ENCODE measurements around the gene IRF3. TPM values are rescaled to one million over a fixed set of nuclear protein-coding genes. Genes with fewer than 3 reads are reported as not detected.

Gene IRF3
- total and polyA plus RNA-seq, 2 of the 4 experiments (the other 2 are of a cell fraction), result 39.6 to 65.2 TPM

- Histone ChIP-seq H3K79me1 (ENCODE audit: low read depth in 1 of 2, low read length in 2 of 2) (peaks cover 7 to 58% of the 10 kb centered on the region in 2 experiments; a peak in 3 of 4 replicates), H3K4me3 (ENCODE audit: insufficient read depth, low read depth, low read length) (no peak overlapping the region), H2BK15ac (ENCODE audit: low read depth, low read length) (no peak overlapping the region), H3K9ac (ENCODE audit: low read depth, low read length) (no peak overlapping the region), H3K4me2 (ENCODE audit: low read depth, low read length) (no peak overlapping the region), H4K20me1 (ENCODE audit: insufficient read depth, low read length) (peaks cover 19% of the 10 kb centered on the region), H2BK5ac (ENCODE audit: low read depth, low read length, poor library complexity, severe bottlenecking) (no peak overlapping the region), H4K5ac (ENCODE audit: low read depth, low read length) (no peak overlapping the region), H3K9me1 (ENCODE audit: insufficient read depth, low read length) (peaks cover 3% of the 10 kb centered on the region; the same call in 1 of the 2 replicates), H2AK5ac (ENCODE audit: low read depth, low read length) (no peak overlapping the region), H3K56ac (ENCODE audit: extremely low read depth, insufficient read depth, low read length) (no peak overlapping the region), H4K91ac (ENCODE audit: insufficient read depth, low read depth, low read length) (no peak overlapping the region), H3K14ac (replicated peaks; ENCODE audit: low read depth, low read length) (no peak overlapping the region), H4K8ac (ENCODE audit: low read depth in 2 of 2, low read length in 2 of 2) (no peak overlapping the region), H3K9me3 (ENCODE audit: control insufficient read depth, insufficient read depth, low read length) (no peaks in the 10 kb centered on the region), H3K18ac (ENCODE audit: low read depth, low read length) (no peak overlapping the region), H3K23ac (ENCODE audit: low read depth, low read length) (no peak overlapping the region), H3K36me3 (ENCODE audit: control insufficient read depth, insufficient read depth, low read length) (peaks cover 48% of the 10 kb centered on the region), H2AFZ (replicated peaks; ENCODE audit: low read length, poor library complexity) (no peak overlapping the region), H2AK9ac (replicated peaks; ENCODE audit: low read depth, low read length, poor library complexity) (no peak overlapping the region), H3K27ac (ENCODE audit: insufficient read depth, low read length) (no peak overlapping the region), H2BK20ac (ENCODE audit: low read depth, low read length) (no peak overlapping the region), H3K4ac (ENCODE audit: low read depth, low read length) (no peak overlapping the region), H3K27me3 (ENCODE audit: control insufficient read depth, insufficient read depth, low read length) (no peaks in the 10 kb centered on the region), H3K4me1 (ENCODE audit: control insufficient read depth, insufficient read depth, low read length) (peaks cover 9% of the 10 kb centered on the region), H2BK120ac (ENCODE audit: low read depth, low read length) (no peak overlapping the region)
- POLR2A ChIA-PET (ENCODE audit: unreplicated experiment), result no interaction called here
- WGBS, 2 experiments (ENCODE audit: extremely low coverage in 2 of 2, insufficient read length in 1 of 2), result 100% methylated on average over 2 of the region's 16 CpGs; no CpG with 5 or more reads in 1 of the 2 experiments
- CTCF ChIA-PET, result no interaction called here
- no peak for TF ChIP-seq FOS (IDR thresholded peaks at IDR 0.05; ENCODE audit: low read depth, low read length)
- TF ChIP-seq MAFK (IDR thresholded peaks at IDR 0.05; ENCODE audit: low read depth, low read length), result no peak
- TF ChIP-seq POLR2A (IDR thresholded peaks at IDR 0.05; ENCODE audit: low read depth, low read length), result no peak
- no peak for TF ChIP-seq MAZ (IDR thresholded peaks at IDR 0.05; ENCODE audit: borderline replicate concordance, low read depth, low read length)
- no peak for TF ChIP-seq MXI1 (IDR thresholded peaks at IDR 0.05; ENCODE audit: borderline replicate concordance, low read depth, low read length)
- TF ChIP-seq, protein P1, sequence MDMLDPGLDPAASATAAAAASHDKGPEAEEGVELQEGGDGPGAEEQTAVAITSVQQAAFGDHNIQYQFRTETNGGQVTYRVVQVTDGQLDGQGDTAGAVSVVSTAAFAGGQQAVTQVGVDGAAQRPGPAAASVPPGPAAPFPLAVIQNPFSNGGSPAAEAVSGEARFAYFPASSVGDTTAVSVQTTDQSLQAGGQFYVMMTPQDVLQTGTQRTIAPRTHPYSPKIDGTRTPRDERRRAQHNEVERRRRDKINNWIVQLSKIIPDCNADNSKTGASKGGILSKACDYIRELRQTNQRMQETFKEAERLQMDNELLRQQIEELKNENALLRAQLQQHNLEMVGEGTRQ (IDR thresholded peaks at IDR 0.05; ENCODE audit: low read depth, low read length), result no peak
- no peak for TF ChIP-seq BHLHE40 (IDR thresholded peaks at IDR 0.05; ENCODE audit: low read depth, low read length)
- no peak for TF ChIP-seq CTCF (conservative IDR thresholded peaks at IDR 0.05; ENCODE audit: low read depth, low read length)
- no peak for TF ChIP-seq NFE2L2 (IDR thresholded peaks at IDR 0.05; ENCODE audit: low read depth, low read length)
- TF ChIP-seq RFX5 (IDR thresholded peaks at IDR 0.05; ENCODE audit: low read depth, low read length), result no peak
- TF ChIP-seq CEBPB (IDR thresholded peaks at IDR 0.05; ENCODE audit: low read depth, low read length), result no peak
- TF ChIP-seq, protein P2, sequence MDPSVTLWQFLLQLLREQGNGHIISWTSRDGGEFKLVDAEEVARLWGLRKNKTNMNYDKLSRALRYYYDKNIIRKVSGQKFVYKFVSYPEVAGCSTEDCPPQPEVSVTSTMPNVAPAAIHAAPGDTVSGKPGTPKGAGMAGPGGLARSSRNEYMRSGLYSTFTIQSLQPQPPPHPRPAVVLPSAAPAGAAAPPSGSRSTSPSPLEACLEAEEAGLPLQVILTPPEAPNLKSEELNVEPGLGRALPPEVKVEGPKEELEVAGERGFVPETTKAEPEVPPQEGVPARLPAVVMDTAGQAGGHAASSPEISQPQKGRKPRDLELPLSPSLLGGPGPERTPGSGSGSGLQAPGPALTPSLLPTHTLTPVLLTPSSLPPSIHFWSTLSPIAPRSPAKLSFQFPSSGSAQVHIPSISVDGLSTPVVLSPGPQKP (IDR thresholded peaks at IDR 0.05; ENCODE audit: borderline replicate concordance, low read depth, low read length), result no peak
- TF ChIP-seq RAD21 (IDR thresholded peaks at IDR 0.05; ENCODE audit: low read length), result no peak
- TF ChIP-seq SMC3 (IDR thresholded peaks at IDR 0.05; ENCODE audit: low read depth, low read length), result no peak
- no peak for TF ChIP-seq RCOR1 (IDR thresholded peaks at IDR 0.05; ENCODE audit: insufficient replicate concordance, low read length)
- no peak for TF ChIP-seq CHD1 (IDR thresholded peaks at IDR 0.05; ENCODE audit: low read depth, low read length)
- in situ Hi-C loops (cut with MboI; ENCODE audit: low sequenced_read_pairs), result loop anchor here (10.0 kb wide), 1 partner anchor 167 kb away; the partner anchor contains the start of gene RPS11
- intact Hi-C loops (cut with micrococcal nuclease), result no loop called here
- no peak for ATAC-seq (ENCODE audit: low read depth)
- dilution Hi-C loops (cut with HindIII; ENCODE audit: low sequenced_read_pairs, unreplicated experiment), result no loop called here
- no peak for DNase-seq
- BruUV-seq (replicated peaks), result no TSS peak
Measured at GRCh38 chr19:49662011-49662410, 3.6 kb downstream of the IRF3 start.

Measured in IMR-90 (cell line).